HS-27A (cell line): ENCODE data around the gene SOD3.
A peak's percentile ranks its signal among the peaks of the same experiment; 100 is the strongest.

Experiments
- DNase-seq: peaks from one replicate; pipeline ENCODE4 v3.0.0-alpha.2; 2012; ENCODE audit warnings: low read depth, missing footprints

SOD3 gene, protein sequence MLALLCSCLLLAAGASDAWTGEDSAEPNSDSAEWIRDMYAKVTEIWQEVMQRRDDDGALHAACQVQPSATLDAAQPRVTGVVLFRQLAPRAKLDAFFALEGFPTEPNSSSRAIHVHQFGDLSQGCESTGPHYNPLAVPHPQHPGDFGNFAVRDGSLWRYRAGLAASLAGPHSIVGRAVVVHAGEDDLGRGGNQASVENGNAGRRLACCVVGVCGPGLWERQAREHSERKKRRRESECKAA

DNA sequence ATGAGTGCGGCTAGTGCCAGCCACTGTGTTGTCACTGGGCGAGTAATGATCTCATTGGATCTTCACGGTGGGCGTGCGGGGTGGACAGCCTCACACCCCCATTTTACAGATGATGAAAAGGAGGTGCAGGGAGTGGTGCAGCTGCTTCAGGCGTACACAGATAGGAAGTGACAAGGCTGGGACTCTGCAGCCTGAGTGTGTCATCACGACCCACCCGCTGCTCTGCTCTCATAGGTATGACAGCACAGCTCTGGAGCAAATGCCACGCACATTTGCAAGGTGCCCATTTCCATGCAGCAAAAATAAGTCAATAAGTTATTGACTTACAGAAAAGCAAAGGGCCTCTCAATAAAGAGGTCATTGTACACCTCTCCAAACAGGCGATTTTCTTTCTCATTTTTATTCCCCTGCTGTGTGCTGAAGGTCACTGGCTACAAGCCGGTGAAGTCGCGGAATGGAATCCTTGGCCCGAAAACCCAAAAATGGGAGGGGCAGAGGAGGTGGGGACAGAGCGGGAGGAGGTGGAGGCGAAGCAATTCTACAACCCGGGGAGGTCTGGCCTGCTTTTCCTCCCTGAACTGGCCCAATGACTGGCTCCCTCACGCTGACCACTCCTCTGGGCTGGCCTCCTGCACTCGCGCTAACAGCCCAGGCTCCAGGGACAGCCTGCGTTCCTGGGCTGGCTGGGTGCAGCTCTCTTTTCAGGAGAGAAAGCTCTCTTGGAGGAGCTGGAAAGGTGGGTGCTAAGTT, at the start of gene SOD3:
TSS of gene SOD3 (plus strand) at position 658 of the 750 bp plus-strand sequence. CDS start 3,949 bp downstream, outside the sequence.
- peak; percentile 46 for DNase-seq

DNA sequence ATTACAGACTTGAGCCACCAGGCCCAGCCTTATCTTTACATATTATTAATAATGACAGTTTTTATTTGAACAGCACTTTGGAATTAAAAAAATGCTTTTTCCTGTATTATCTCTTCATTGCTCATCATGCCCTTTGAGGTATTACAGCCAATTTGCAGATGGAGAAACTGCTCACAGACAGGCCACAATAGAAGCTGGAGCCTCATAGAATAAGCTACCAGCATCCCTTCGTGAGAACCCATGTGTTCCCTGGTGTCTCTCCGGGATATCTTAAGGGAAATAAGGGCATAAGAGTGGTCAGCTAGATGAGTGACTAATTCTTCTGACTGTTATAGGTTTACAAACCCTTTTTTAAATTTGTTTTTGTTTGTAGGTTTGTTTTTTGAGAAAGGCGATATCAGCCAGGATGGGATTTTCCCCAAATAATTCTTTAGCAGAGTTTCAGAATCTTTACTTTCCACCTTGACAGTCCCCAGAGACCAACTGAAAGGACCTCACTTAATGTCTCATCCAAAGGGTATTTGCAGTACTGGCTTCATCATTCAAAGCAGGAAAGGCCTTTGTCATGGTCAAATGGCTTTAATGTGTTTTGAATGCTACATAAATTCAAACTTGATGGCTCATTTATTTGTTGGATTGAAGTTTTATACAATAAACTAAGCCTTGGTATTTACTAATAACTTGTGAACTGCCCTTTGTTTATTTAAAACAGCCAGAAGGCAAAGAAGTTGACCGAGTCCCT, 48.0 kb upstream of the SOD3 start:
- DNase-seq = no peak

DNA sequence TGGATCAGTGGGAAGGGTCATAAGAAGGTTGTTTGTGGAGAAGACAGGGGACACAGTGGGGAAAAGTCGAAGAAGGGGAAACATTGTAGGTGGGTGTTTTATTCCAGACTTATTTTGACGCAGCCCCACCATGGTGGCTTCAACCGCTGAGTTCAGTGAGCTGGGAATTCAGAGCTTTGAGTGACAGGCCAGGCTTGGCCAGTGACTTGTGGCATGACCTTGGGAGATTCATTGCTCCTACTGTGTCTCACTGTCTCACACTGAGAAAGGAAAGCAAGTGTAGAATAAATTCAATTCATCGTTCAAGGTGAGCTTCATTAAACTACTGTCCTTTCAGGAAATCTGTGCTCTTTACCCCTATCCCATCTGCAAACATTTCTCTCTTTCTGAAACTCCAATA, 47.4 kb upstream of the SOD3 start:
- no peak for DNase-seq

DNA sequence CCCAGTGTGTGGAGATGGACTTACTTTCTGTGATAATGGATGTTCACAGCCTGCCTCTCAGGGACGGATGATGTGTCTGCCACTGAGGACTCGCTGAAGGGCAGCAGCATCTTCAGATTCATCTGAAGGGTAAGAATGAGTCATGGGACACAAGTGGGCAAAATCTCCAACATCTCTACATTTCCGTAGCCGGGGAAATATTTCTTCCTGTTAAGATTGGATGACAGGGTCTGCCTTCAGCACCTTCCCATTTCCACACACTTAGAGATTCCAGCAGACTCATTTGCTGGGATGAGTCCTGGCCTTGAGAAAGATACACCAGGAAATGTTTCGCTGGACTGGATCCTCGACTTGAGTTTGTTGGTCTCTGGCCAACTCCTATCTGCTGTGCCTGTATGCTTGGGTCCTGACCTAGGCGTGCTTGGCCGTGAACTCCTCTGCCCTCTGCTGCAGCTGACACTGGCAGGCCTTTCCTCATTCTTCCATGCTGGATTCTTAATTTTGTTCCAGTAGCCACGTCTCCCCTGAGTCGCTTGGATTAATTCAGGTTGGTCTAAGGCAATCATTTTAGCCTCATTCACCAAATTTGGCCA, 46.5 kb upstream of the SOD3 start:
- DNase-seq = no peak

DNA sequence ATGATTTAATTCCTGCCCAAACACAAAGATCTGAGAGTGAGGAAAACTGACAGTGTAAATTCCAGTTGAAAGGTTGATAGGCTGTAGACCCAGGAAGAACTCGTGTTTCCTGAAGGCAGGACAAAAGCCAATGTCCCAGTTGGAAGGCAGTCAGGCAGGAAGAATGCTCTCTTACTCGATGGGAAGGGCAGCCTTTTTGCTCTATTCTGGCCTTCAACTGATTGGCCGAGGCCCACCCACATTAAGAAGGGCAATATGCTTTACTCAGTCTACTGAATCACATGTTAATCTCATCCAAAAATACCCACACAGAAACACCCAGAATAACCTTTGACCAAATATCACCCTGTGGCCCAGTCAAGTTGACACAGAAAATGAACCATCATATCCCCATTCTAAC, 45.3 kb upstream of the SOD3 start:
- DNase-seq = no peak

DNA sequence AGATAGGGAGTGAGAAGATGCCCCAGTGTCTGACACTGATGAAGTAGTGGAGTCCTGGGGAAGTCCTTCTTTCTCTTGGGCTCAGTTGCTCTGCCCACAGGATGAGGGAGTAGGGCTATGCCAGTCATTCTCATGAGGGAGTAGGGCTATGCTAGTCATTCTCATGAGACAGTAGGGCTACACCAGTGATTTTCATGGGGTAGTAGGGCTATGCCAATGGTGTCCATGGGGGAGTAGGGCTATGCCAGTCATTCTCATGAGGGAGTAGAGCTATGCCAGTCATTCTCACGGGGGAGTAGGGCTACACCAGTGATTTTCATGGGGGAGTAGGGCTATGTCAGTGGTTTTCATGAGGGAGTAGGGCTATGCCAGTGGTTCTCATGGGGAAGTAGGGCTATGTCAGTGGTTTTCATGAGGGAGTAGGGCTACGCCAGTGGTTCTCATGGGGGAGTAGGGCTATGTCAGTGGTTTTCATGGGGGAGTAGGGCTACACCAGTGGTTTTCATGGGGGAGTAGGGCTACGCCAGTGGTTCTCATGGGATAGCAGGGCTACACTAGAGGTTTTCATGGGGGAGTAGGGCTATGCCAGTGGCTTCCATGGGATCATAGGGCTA, 43.3 kb upstream of the SOD3 start:
- DNase-seq = no peak

DNA sequence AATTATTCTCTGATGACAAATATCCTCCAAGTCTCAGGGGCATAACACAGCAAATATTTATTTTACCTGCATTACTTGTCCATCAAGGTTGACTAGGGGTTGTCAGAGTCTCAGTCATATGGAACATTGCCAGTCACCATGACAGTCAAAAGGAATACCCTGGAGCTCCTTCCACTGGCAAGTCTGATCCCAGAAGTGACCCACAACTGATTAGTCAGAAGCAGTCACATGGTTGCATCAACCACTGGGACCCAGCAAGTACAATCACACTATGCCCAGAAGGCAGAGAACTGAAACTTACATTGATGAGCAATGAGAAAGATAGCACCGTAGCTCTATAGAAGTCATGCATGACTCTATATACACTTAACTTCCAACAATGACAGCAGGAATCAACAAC, 41.9 kb upstream of the SOD3 start:
- DNase-seq = no peak

DNA sequence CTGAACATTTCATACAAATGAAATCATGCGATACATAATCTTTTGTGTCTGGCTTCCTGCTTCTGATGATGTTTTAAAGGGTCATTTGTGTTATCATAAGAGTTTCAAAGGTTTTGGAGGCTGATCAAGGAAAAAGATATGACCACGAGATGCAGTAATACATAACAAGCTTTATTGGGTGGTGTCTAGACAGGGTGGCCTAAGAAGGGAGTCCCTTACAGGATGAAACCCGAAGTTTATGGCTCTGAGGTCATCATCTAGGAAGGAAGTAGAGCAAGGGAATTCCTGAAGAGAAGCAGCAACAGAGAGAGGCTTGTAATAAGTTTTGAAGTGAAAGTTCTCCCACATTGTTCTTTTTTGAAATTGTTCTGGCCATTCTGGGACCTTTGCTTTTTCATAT, 40.8 kb upstream of the SOD3 start:
- no peak for DNase-seq

DNA sequence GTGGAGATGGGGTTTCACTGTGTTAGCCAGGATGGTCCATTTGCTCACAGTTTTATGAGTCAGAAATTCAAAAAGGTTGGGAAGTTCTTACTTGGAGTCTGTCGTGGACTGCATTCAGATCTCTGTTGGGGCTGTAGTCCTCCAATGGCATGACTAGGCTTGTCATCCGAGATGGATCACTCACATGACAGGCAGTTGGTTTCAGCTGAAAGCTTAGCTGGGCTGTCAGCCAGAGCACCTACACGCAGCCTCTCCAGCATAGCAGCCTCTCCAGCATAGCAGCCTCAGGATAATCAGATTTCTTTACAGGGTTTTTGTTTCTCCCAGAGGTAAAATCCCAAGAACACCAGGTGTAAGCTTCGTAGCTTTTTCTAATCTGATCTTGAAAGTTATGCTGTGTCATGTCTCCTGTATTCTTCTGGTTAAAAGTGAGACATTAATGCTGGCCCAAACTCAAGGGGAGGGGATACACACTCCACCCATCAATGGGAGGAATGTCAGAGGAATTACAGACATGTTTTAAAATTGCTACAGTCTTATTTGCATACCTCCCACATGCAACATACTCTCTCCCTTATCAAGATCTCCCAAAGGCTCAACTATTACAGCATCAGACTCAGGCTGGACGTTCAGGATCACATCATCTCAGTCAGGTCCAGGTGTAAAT, 31.6 kb upstream of the SOD3 start:
- DNase-seq = peak; percentile 53

DNA sequence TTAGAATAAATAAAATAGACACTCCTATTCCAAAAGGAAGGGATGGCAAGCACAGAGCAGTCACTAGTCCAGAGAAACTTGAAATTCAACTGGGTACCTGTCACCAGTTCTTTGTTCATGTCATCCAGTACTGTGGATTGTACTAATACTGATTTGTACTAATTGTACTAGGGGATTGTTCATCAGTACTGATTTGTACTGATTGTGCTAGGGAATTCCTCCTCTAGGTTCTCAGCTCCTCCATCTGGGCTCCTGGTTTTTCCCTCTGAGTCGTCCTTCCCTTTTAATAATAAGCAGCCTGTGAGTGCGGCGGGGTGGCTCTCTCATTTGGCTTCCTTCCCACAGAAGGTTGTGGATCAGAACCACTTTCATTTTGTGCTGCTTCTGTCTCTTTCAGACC, 31.0 kb upstream of the SOD3 start:
- DNase-seq = no peak

DNA sequence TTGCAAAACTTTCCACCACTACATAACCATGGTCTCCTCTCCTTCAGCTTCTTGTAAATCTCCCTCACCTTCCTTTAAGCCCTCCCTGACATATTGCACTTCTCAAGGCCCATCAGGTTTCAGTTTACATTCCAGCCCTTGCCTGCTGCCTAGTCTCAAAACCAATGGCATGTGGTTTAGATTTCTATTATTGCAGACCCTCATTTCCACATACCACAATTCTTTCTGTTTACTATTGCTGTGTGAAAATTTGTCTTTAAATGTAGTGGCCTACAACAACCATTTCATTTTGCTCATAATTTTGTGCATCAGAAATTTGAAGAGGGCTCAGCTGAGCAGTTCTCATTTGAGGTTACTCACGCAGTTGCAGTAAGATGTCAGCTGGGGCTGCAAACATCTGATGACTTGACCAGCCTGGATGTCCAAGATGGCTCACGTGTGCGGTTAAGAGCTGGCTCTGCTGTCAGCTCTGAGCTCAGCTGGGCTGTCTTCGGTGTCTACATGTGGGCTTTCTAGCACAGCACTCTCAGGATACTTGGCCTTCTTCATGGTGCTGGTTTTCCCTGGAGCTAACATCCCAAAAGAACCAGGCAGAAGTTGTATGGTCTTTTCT, 29.9 kb upstream of the SOD3 start:
- no peak for DNase-seq

DNA sequence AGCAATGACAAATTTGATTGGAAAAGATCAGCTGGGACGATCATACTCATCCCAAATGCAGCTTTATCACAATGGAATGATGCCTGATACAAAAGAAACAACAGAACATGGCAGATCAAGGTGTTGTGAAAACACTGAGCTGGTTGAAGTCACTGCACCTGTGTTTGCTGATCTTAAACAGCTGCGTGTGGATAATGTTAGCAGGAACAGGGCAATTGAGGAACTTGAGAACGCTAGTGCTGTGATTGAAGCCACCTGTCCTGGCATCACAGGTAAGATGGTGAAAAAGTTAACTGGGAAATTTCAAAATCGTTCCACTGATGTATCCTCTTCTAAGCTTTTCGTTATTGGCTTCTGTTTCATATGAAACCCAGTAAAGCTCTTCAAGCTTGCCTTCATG, 27.4 kb upstream of the SOD3 start:
- DNase-seq = no peak

DNA sequence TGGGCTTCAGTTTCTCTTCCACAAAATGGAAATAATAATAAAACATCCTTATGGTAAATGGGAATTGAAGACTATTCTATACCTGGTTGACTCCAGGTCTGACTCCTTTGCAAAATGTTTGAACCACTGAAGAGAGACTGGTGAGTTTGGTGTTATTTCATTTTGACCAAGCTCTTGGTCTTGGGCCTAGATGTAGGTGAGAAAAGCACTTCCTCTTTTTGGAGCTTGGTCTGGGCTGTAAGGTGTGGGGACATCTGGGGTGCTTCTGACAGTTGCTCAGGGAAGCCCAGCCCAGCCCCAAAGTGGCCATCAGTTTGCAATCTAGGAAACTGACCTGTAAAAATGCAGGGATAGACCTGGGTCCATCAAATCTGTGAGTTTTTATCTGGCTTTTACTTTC, 26.8 kb upstream of the SOD3 start:
- no peak for DNase-seq

DNA sequence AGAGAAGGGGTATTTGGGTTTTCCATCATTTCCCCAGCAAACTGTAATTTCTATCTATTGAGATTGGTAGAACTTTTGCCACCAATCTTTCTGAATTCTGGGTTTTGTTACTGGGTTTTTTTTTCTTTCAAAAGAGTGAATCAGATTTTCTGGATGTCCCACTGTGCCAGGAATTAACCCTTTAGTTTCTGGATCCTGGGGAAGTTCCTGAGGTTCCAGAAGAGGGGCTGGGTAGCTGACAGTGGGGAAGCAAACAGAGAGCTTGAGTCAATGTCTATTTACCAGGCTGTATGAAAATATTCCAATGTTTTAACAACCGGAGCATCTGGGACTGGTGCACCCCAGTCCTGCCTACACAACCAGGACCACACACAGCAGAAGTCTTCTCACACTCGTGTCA, 25.8 kb upstream of the SOD3 start:
- no peak for DNase-seq

DNA sequence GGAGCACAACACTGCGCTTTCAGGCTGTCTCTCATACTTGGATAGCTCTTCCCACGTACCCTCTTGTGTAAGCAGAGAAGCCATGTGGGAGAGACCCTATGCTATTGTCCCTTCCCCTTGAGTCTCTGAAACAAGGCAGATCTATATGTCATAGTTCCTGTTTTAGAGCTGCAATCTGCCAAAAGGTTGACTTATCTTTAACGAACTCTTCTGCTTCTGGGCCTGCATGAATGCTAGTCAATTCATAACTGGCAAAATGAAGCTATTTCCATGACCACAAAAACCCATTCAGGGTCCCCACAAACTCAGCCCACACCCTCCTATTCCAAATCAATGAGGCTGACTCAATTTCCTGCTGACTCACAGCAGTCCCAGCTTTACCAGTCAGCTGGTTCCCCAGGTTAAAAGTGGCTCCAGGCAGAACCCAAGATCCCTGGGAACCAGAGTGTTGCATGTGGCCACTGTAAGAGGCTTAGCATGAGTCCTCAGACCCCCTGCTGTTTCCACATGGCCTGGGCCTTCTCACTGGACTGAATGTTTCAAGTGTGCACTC, 25.3 kb upstream of the SOD3 start:
- DNase-seq = peak; percentile 61

DNA sequence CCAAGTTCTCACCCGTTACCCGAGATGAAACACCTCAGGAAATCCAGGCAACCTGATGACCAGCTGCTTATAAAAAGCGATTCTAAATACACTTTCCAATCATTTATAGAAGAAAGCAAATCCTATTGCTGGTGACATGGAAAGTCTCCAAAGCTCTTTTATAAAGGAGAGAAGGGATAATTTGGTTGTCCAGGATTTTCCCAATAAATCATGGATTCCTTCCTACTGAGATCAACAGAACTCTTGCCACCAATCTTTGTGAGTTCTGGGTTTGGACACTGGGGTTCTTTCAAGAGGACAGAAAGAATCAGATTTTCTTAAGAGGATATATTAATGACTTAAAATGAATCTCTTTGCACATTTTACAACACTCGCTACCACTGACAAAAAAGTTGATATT, 24.7 kb upstream of the SOD3 start:
- no peak for DNase-seq

DNA sequence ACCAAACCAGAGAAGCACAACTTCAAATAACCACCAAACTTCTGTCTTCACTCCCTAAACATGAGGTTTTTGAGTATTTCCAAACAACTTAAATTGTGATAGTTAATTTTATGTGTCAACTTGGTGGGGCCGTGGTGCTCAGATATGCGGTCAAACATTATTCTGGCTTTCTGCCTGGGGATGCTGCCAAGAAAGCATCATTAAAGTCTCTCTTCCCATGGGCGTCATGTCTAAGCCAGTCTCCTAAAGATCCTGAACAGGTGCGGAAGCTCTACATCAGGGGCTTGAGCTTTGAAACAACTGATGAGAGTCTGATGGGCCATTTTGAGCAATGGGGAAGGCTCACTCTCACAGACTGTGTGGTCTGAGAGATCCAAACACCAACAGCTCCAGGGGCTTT, 24.1 kb upstream of the SOD3 start:
- no peak for DNase-seq

DNA sequence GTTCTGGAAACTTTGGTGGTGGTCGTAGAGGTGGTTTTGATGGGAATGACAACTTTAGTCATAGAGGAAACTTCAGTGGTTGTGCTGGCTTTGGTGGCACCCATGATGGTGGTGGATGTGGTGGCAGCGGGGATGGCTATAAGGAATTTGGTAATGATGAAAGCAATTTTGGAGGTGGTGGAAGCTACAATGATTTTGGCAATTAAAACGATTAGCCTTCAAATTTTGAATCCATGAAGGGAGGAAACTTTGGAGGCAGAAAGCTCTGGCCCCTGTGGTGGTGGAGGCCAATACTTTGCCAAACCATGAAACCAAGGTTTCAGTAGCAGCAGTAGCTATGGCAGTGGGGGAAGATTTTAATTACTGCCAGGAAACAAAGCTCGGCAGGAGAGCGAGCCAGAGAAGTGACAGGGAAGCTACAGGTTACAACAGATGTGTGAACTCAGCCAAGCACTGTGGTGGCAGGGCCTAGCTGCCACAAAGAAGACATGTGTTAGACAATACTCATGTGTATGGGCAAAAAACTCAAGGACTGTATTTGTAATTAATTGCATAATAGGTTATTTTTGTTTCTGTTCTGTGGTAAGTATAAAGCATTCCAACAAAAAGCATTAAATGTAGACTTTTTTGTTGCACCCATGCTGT, 23.2 kb upstream of the SOD3 start:
- DNase-seq = no peak

DNA sequence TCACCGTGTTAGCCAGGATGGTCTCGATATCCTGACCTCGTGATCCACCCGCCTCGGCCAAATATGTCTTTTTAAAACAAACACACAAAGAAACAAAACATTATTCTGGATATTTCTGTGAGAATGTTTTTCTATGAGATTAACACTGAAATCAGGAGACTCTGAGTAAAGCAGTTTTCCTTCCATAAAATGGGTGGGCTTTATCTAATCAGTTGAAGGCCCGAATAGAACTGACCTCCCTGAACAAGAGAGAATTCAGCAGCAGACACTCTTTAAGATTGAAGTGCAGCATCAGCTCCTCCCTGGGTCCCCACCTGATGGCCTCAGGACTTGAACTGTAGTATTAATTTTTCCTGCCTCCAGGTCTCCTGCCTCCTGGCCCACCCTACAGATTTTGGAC, 22.4 kb upstream of the SOD3 start:
- DNase-seq = no peak

DNA sequence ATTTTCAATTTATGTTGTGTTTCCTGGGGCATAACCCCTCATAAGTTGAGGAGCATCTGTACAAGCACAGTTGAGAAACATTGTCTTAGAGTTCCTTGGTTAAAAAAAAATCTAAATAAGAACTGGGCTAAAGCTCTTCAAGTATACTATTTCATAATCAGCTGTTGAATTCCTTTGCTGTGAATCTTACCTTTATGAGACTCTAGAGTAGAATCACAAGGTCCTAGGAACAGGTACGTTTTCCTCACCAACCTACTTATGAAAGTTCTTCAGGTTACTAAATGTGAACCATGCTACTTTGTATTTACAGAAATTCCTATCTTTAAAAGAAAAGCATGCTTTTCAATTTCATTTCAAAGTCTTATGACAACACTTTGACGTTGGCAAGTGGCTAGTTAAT, 20.9 kb upstream of the SOD3 start:
- DNase-seq = no peak
